NB4 (cell line): ENCODE data around the gene MOCOS.

ENCODE experiments used
- CTCF ChIP-seq: IDR thresholded peaks from one replicate; pipeline ENCODE4 v1.5.1; 2012; ENCODE audit warnings: low read depth, low read length
- POLR2A ChIP-seq: IDR thresholded peaks from 2 replicates; pipeline ENCODE4 v1.6.1; 2011; ENCODE audit warnings: mild to moderate bottlenecking; ENCODE audit not compliant: insufficient read length; ENCODE audit errors: extremely low read depth

- TF ChIP-seq CTCF (no peak), POLR2A (no peak)
These were observed 17.4 kb upstream of the MOCOS start for GRCh38 chr18:36169938-36170337.
